T-helper 1 cell treated with Interleukin-12 subunit alpha and Interleukin-12 subunit beta and Interleukin-4 antibody, amounts not matched to agents 30 ng/mL and 1 ng/mL, for 36 hours (primary cell): Measurements from ENCODE around the gene CDC42EP1. TPM values are rescaled to one million over a fixed set of nuclear protein-coding genes. Genes with fewer than 3 reads are reported as not detected.
"Not testable (repeated sequence)": the region's sequence is repeated elsewhere in the genome, so short reads cannot be mapped to it uniquely, and the experiment has no call there.

Source experiments
- intact Hi-C: fragments of 100-400 bp; cut with micrococcal nuclease; formaldehyde crosslinking; loops from one replicate; pipeline ENCODE4 v1.15.1; 2024
- total RNA-seq: library from RNA; stranded (reverse); gene quantifications from 2 replicates; pipeline ENCODE4 v1.2.3, GENCODE V29; 2022

CDC42EP1 gene
- total RNA-seq, 1 donor from 2014 or later = 1.9 TPM

DNA sequence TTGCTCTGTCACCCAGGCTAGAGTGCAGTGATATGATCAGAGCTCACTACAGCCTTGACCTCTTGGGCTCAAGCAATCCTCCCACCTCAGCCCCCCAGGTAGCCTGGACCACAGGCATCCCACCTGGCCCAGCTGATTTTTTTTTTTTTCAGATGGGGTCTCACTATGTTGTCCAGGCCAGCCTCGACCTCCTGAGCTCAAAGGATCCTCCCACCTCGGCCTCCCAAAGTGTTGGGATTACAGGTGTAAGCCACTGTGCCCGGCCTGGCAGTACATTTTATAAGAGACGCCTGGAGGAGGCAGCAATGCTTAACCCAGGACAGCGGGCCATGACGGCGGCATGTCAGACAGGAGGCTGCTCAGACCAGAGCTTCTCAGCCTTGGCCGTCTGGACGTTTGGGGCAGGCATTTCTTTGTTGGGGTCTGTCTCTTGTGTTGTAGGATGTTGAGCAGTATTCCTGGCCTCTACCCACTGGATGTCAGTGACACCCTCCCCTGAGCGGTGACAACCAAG, 15.3 kb downstream of the CDC42EP1 start:
- intact Hi-C loops = no loop called here

DNA sequence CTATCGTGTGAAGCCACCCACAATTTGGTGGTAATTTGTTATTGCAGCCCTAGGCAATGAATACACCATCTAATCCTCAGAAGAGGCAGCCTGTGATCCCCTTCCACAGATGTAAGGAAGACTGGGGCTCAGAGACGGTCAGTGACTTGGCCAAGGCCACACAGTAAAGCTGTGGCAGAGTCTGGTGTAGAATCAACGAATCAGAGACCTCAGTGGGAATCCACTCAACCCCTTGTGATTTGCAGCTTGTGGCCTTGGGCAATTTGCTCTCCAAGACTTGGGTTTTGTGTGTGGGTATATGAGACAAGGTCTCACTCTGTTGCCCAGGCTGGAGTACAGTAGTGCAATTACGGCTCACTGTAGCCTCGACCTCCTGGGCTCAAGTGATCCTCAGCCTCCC, 17.7 kb downstream of the CDC42EP1 start:
- intact Hi-C loops = no loop called here

- intact Hi-C loops = no loop called here
These were observed 21.2 kb downstream of the CDC42EP1 start for GRCh38 chr22:37581504-37581903.

DNA sequence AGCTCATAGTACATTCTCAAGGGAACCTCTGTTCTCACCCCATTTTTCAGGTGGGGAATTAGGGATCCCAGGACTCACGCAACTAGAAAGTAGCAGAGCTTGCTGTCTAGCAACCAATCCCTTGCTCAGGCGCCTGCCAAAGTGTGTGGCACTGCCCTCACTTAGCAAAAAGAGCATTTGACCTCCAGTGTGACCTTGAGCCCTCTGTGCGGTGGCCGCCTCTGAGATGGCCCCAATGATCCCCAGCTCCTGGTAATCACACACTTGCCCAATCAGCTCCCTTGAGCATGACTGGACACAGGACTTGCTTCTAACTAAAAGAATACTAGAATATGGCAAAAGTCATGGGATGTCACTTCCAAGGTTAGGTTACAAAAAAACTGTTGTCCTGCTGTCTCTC, 22.2 kb downstream of the CDC42EP1 start:
- intact Hi-C loops = no loop called here

GRCh38 chr22:37588546-37589215, 28.4 kb downstream of the CDC42EP1 start:
- intact Hi-C loops = no loop called here

DNA sequence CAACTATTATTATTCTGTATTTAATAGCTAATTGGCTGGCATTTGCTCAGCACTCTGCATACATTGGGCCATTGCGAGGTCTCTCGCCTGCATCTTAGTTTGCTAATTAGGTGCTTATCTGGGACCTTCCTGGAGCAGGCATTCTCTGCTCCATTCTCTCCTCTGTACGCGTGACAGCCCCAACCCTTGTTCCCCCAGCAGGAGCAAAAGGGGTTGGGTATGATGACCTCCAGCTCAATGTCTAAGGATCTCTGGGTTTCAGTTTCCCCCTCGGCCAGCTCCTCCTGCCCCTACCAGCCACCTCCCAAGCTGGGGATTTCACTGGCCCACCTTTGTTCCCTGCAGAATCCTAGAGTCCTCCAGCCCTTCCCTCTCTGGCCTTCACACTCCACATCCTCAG, 29.4 kb downstream of the CDC42EP1 start:
- intact Hi-C loops = loop anchor here (5.0 kb wide), 1 partner anchor 272 kb away; no protein-coding TSS in a partner anchor

- intact Hi-C loops = loop anchor here (5.0 kb wide), 1 partner anchor 274 kb away; no protein-coding TSS in a partner anchor
These were observed 30.8 kb downstream of the CDC42EP1 start for GRCh38 chr22:37591081-37591480.

GRCh38 chr22:37591823-37592404, 31.6 kb downstream of the CDC42EP1 start:
- intact Hi-C loops = loop anchor here (1.0 to 5.0 kb wide), 6 partner anchors 16 to 275 kb away; partner anchors contain the start of genes GGA1 and MFNG

DNA sequence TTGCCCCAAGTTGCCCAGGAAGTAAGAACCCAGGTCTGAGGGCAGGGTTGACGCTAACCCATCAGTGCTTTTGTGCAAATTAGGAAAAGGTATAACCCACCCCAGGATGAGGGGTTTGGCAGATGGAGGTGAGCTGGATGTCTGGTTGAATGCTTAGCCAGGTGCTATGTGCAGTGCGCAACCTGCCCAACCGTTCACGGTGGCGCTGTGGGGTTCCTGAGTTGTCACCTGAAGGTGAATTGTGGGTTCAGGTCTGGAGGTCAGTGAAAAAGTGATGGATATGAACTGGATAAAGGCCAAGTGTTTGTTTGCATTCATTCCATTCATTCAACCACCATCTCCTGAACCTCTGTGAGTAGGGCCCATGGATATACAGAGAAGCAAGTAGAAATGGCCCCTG, 34.0 kb downstream of the CDC42EP1 start:
- intact Hi-C loops = loop anchor here (5.0 kb wide), 1 partner anchor 277 kb away; no protein-coding TSS in a partner anchor

GRCh38 chr22:37599153-37599552, 38.9 kb downstream of the CDC42EP1 start:
- intact Hi-C loops = no loop called here

- intact Hi-C loops = no loop called here
These were observed 40.9 kb downstream of the CDC42EP1 start for GRCh38 chr22:37601203-37601539.

GRCh38 chr22:37601540-37602442, 41.5 kb downstream of the CDC42EP1 start:
- intact Hi-C loops = no loop called here

- intact Hi-C loops = not testable (repeated sequence)
These were observed 42.4 kb downstream of the CDC42EP1 start for GRCh38 chr22:37602546-37603277.

GRCh38 chr22:37604074-37604473, 43.8 kb downstream of the CDC42EP1 start:
- intact Hi-C loops = no loop called here

DNA sequence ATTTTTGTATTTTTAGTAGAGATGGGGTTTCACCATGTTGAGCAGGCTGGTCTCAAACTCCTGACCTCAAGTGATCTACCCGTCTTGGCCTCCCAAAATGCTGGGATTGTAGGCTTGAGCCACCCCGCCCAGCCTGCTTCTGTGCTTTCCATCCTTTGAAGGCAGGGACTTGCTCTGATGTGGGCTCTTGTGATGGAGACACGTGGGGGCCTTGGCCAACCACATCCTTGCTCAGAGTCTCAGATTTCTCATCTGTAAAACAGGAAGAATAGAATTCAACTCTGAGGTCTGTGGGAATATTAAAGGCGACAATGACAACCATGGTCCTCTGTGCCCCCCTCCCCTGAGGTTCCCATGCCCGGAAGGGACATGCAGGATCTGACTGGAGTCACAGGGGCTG, 44.6 kb downstream of the CDC42EP1 start:
- intact Hi-C loops = loop anchor here (5.0 kb wide), 6 partner anchors 68 to 597 kb away; partner anchors contain the start of genes C22orf23, MAFF, PLA2G6 and POLR2F

- intact Hi-C loops = loop anchor here (1.0 to 5.0 kb wide), 8 partner anchors 70 to 595 kb away; partner anchors contain the start of genes C22orf23, MAFF, PLA2G6 and POLR2F
These were observed 47.0 kb downstream of the CDC42EP1 start for GRCh38 chr22:37607010-37607934.

- intact Hi-C loops = loop anchor here (1.0 to 5.0 kb wide), 21 partner anchors 16 to 1219 kb away; partner anchors contain the start of genes ANKRD54, C22orf23, EIF3D and EIF3L
These were observed 47.7 kb downstream of the CDC42EP1 start for GRCh38 chr22:37607935-37608476.

DNA sequence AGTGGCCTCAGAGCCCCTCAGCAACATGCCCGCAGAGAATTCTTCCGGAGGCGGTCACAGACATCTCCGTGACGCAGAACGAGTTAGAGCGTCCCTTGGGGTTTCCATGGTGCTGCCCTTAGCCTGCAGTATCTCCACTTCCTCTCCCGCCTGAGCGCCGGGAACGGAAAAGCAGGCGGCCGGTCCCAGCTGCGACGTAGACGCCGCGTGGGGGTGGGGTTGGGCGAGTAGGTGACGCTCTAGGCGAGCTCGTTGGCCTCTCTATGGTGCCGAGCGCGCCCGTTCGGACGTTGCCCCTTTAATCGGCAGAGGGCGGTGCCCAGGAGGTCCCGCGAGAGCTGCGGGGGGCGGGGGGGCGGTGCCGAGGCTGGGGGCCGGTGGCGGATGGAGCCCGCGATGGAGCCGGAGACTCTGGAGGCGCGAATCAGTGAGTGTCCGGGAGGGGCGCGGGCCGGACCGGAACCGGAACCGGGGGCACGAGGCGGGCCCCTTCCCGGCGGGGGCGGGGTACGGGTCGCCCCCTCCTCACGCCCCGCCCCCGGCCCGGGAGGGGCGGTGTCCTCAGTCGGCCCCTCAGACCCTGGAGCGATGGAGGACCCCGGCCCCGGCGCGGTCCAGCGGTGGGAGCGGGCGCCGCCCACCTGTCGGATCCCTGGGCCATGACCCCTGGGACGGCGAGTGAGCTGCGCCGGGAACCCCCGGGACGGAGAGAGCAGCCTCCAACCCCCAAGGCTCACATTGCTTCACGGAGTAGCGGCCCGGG, 48.4 kb downstream of the CDC42EP1 start, which contains the start of gene GGA1:
Gene GGA1 (plus strand): TSS at position 358 of the 763 bp plus-strand sequence. CDS start 27 bp downstream, at position 385.
- intact Hi-C loops = loop anchor here (1.0 to 5.0 kb wide), 20 partner anchors 15 to 1220 kb away; partner anchors contain the start of genes ANKRD54, C22orf23, EIF3D and EIF3L
